Measurements from ENCODE around the gene ARHGEF28.

The ARHGEF28 gene

GRCh38 chr5:73701566-73701965 is 75.6 kb downstream of the ARHGEF28 start:
- CTCF ChIA-PET, result interaction anchor here (1.5 kb wide), 1 partner anchor 8 kb away, joined by 3 read pairs; no protein-coding TSS in a partner anchor
- POLR2A ChIA-PET, result no interaction called here
- no peak for TF ChIP-seq CTCF (IDR thresholded peaks at IDR 0.05; ENCODE audit: control extremely low read depth, extremely low read depth, low read depth, missing control alignments)
- no peak for DNase-seq (ENCODE audit: extremely low spot score)

GRCh38 chr5:73702534-73702933 is 76.5 kb downstream of the ARHGEF28 start:
- POLR2A ChIA-PET, result no interaction called here
- no peak for TF ChIP-seq CTCF (IDR thresholded peaks at IDR 0.05; ENCODE audit: control extremely low read depth, extremely low read depth, low read depth, missing control alignments)
- DNase-seq (ENCODE audit: extremely low spot score), result no peak
- CTCF ChIA-PET, result interaction anchor here (1.5 kb wide), 1 partner anchor 9 kb away, joined by 3 read pairs; no protein-coding TSS in a partner anchor

GRCh38 chr5:73702951-73703350 is 77.0 kb downstream of the ARHGEF28 start:
- TF ChIP-seq CTCF (IDR thresholded peaks at IDR 0.05; ENCODE audit: control extremely low read depth, extremely low read depth, low read depth, missing control alignments), result no peak
- ChIA-PET CTCF (no interaction called here), POLR2A (no interaction called here)
- DNase-seq (ENCODE audit: extremely low spot score), result no peak

- ChIA-PET CTCF (interaction anchor here (3.2 kb wide), 1 partner anchor 11 kb away, joined by 11 read pairs; no protein-coding TSS in a partner anchor), POLR2A (no interaction called here)
- DNase-seq (ENCODE audit: extremely low spot score), result no peak
- TF ChIP-seq CTCF (IDR thresholded peaks at IDR 0.05; ENCODE audit: control extremely low read depth, extremely low read depth, low read depth, missing control alignments), result no peak
Observed at GRCh38 chr5:73705364-73705763, 79.4 kb downstream of the ARHGEF28 start.

- POLR2A ChIA-PET, result no interaction called here
- no peak for TF ChIP-seq CTCF (IDR thresholded peaks at IDR 0.05; ENCODE audit: control extremely low read depth, extremely low read depth, low read depth, missing control alignments)
- DNase-seq (ENCODE audit: extremely low spot score), result no peak
- CTCF ChIA-PET, result interaction anchor here (1.3 to 3.2 kb wide), 4 partner anchors 9 to 86 kb away, joined by 3 to 11 read pairs (median 4); no protein-coding TSS in a partner anchor
Observed at GRCh38 chr5:73706963-73707362, 81.0 kb downstream of the ARHGEF28 start.

GRCh38 chr5:73709536-73710129 is 83.6 kb downstream of the ARHGEF28 start:
- DNase-seq (ENCODE audit: extremely low spot score), result no peak
- CTCF ChIA-PET, result interaction anchor here (3.0 kb wide), 1 partner anchor 12 kb away, joined by 9 read pairs; no protein-coding TSS in a partner anchor
- TF ChIP-seq CTCF (IDR thresholded peaks at IDR 0.05; ENCODE audit: control extremely low read depth, extremely low read depth, low read depth, missing control alignments), result no peak
- POLR2A ChIA-PET, result no interaction called here
